ENCODE data around the gene GLYATL1.

GRCh38 chr11:58898106-58898505, 41.2 kb upstream of the GLYATL1 start:
- no peak for TF ChIP-seq CTCF (conservative IDR thresholded peaks at IDR 0.05; ENCODE audit: low read depth in 2 of 2)
- TF ChIP-seq JUNB (IDR thresholded peaks at IDR 0.05; ENCODE audit: unreplicated experiment): no peak
- TF ChIP-seq POLR2AphosphoS5 (IDR thresholded peaks at IDR 0.05; ENCODE audit: low read depth): no peak
- TF ChIP-seq ZNF114 (CRISPR knock-in tag; IDR thresholded peaks at IDR 0.05): no peak
- TF ChIP-seq EZH2 (IDR thresholded peaks at IDR 0.05; ENCODE audit: low read depth, unreplicated experiment): no peak
- no peak for TF ChIP-seq REST (IDR thresholded peaks at IDR 0.05; ENCODE audit: unreplicated experiment)
- no peak for TF ChIP-seq ZNF331 (CRISPR knock-in tag; IDR thresholded peaks at IDR 0.05; ENCODE audit: low read depth)
- no peak for TF ChIP-seq STAT1 (IDR thresholded peaks at IDR 0.05; ENCODE audit: unreplicated experiment)
- no peak for TF ChIP-seq EZH2phosphoT487 (IDR thresholded peaks at IDR 0.05; ENCODE audit: unreplicated experiment)
- TF ChIP-seq, protein P1, sequence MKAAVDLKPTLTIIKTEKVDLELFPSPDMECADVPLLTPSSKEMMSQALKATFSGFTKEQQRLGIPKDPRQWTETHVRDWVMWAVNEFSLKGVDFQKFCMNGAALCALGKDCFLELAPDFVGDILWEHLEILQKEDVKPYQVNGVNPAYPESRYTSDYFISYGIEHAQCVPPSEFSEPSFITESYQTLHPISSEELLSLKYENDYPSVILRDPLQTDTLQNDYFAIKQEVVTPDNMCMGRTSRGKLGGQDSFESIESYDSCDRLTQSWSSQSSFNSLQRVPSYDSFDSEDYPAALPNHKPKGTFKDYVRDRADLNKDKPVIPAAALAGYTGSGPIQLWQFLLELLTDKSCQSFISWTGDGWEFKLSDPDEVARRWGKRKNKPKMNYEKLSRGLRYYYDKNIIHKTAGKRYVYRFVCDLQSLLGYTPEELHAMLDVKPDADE (IDR thresholded peaks at IDR 0.05): no peak
- no peak for TF ChIP-seq CREB1 (CRISPR knock-in tag; IDR thresholded peaks at IDR 0.05; ENCODE audit: low read depth)
- no peak for TF ChIP-seq NANOG (IDR thresholded peaks at IDR 0.05; ENCODE audit: borderline replicate concordance)
